RKO (cell line): ENCODE results near the gene MAP1LC3B.
"Not testable (repeated sequence)": the region's sequence is repeated elsewhere in the genome, so short reads cannot be mapped to it uniquely, and the experiment has no call there.

ENCODE experiments used
- DNase-seq: peaks from one replicate; pipeline ENCODE4 v3.0.0-alpha.2; 2016; ENCODE audit warnings: low spot score

MAP1LC3B gene

DNA sequence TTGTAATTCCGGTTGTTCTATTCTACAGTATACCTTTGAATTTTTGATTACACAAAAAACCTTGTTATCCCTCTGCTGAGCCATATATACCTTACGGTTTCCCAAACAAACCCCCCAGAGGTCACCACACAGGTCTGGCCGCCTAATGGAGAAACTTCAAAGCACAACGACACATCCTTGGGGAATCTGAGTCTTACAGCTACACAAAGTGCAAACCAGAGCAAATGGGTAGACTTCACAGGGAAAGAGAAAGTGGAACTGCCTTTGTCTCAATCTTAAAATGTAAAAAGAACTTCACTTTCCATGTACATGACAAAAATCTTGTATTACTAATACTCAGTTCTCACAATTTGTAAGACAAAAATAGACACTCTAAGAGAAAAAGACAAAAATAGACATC lies 11.3 kb upstream of the MAP1LC3B start:
- DNase-seq, result no peak

DNA sequence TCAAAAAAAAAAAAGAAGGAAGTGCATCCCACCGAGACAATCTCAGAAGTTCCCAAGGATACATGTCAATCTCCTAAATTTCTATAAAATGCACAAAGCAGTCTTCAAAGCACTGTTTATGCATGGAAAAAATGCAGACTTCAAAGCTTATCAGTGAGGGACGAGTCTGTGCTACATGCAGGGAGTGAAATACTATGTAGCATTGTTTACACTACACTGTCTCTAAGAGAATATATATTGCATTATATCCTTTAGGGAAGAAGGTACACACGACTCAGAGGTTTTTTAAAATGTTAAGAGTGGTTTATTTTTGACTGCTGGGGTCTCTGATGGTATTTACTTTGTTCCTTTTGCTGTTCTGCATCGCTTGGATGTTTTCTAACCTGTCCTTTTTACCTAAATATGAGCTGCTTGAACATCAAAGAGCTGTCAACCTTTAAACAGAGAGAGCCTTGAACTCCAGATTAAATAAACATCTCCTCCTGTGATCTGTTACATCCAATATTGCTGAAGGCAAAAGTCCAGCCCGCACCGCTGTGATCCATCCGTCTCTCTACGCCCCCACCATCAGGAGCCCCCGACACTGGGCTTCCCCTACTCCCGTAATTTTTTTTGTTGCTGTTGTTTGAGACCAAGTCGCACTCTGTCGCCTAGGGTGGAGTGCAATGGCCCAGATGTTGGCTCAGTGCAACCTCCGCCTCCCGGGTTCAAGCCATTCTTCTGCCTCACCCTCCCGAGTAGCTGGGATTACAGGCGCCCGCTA lies 9.9 kb upstream of the MAP1LC3B start:
- DNase-seq, result no peak

DNA sequence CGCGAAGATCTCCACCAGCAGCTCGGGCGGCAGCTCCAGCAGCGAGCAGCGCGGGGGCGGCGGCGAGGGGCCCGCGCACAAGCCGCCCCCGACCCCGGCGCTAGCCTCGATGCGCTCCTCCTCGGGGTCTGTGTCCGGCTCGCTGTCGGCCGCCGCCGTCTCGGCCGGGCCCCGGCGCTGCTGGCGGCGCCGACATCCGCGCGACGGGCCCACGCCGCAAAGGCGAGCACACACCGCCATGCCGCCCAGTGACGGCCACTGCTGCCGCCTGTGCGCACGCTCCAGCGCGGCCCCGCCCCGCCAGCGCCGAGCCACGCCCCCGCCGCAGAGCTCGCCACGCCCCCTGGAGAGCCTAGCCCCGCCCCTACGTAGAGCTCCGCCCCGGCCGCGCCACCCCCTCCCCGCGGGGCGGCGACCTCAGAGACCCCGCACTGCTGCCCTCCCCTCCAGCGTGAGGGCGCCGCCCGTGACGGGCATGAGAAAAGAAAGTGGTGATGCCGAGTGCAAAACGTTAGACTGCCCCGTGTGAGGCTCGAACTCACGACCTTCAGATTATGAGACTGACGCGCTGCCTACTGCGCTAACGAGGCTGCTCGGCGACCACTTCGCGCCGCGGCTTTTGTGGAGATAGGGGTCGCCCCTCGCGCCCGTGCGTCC lies 8.5 kb upstream of the MAP1LC3B start, which contains the start of gene FBXO31:
Gene FBXO31 (minus strand): TSS at position 272 of the 657 bp plus-strand sequence. CDS start 32 bp downstream, at position 240.
- DNase-seq, result peak; percentile 86

DNA sequence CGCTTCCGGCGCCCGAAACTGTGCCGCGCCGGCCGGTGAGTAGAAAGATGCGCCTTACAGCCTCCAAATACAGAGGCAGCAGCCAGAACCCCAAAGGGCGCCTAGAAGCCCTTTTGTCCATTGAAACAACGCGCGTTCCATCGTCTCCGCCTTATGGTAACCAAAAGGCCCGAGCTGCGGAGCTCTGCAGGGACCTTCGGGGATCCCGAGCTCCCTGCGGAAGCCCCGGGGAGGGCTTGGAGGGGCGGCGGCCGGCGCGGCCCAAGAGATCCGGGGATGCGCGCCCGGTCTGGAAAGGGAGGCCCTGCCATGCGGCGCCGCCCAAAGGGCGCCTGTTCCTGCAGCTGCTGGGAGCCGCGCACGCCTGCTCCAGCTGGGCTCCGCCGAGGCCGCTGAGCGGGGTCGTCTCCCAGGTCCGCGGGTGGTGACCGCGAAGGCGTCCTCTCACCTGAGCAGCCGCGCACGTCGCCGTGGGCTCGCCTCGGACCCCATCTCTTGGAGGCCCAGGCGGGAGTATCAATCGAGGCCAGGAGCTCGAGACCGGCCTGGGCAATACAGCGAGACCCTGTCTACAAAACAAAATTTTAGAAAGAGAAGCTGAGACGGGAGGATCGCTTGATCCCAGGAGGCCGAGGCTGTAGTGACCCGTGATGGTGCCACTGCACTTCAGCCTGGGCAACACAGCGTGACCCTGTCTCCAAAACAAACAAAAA lies 7.8 kb upstream of the MAP1LC3B start:
- peak; percentile 47 for DNase-seq

DNA sequence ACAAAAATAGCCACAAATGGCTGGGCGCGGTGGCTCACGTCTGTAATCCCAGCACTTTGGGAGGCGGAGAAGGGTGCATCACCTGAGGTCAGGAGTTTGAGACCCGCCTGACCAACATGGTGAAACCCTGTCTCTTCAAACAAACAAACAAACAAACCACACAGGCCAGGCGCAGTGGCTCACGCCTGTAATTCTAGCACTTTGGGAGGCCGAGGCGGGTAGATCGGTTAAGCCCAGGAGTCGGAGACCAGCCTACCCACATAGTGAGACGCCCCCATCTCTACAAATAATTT lies 7.3 kb upstream of the MAP1LC3B start:
- not testable (repeated sequence) for DNase-seq

DNA sequence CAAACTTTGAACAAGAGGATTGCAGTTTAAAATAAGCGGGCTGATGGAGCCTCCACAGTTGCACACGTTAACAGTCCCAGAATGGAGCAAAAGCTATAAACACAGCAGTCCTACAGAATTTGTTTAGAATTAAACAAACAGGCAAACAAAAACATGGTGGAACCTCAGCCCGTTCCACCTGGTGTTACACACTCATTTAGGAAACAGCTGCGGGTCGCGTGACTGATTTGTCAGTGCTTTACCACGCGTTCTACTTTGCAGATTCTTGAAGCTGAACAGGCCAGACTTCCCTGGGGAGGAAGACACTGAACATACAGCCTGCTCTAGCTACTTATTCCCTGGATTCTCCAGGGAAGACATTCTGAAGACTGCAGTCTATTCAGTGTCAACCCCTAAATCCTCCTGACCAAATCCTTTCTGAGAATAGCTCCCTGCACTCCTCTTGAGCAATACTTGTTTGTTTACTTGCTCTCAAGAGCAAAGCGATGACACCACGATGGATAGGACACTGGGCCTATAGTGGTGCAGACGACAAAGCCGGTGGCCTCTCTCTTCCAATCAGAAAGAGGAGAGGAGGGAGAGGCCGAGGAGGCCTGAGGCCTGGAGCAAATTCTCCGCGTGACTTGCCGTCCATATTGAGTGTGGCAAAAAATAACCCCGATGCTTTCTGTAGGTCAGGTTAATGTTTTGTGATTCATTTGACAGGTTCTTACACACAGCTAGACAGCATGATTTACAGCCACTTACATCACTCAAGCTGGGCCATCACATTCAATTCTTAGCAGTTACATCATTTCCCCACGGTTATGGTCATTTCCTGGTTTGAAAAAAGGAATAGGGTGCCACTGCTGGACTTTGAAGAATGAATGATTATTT lies 4.0 kb upstream of the MAP1LC3B start:
- peak; percentile 100 for DNase-seq

DNA sequence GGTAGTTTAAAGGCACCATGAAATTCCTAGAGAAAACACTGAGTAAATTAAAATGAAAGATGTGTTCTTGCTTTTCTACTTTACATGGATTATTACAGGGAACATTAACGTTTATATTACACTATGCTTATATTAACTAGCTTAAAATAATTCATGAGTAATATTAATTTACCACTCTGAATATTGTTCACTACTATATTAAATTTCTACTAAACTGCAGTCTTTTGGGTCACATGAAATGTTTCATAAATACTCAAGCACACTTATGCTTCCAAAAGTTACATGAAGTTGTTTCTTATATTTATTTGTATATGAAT lies 3.4 kb upstream of the MAP1LC3B start:
- DNase-seq, result no peak

DNA sequence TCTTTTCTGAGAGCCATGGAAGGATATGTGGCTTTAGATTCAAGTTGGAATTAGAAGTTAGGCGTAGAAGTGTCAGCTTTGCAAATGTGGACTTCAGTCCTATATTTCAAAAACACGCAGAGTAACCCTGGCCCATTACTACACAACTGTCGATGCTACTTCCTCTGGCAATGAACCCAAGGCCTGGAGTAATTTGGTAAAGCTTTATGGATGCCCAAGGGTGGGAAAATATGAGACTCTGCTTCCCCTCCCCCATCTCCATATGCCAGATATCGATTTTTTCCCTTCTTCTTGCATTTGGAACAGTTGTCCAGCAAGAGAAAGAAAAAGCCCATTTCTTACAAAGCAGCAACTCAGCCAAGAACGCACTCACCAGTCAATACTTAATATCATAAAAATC lies 2.9 kb upstream of the MAP1LC3B start:
- DNase-seq, result no peak

DNA sequence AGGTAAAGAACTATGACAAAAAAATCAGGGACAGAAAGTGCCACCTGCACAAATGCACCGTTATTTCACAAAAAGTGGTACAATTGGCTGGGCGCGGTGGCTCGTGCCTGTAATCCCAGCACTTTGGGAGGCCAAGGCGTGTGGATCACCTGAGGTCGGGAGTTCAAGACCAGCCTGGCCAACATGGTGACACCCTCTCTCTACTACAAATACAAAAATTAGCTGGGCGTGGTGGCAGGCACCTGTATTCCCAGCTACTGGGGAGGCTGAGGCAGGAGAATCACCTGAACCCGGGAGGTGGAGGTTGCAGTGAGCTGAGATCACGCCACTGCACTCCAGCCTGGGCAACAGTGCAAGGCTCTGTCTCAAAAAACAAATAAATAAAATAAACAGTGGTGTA lies 2.2 kb upstream of the MAP1LC3B start:
- DNase-seq, result not testable (repeated sequence)

DNA sequence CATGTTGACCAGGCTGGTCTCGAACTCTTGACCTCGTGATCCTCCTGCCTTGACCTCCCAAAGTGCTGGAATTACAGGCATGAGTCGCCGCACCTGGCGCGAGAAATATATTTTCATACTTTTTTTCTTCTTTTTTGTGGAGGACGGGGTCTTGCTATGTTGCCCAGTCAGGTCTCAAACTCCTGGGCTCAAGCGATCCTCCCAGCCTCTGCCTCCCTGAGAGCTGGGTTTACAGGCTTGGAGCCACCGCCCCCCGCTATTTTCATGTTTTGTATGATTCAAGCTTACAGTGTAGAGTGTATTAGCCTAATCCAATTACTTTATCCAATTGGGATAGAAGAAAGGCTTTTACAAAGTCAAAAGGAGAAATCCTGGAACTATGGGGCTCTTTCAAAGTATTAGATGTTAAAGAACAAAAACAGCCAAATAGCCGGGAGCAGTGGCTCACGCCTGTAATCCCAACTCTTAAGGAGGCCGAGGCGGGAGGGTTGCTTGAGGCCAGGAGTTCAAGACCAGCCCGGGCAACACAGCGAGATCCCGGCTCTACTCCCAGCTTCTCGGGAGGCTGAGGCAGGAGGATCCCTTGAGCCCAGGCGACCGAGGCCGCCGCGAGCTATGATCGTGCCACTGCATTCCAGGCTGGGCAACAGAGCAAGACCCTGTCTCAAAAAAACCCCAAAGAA lies 1.4 kb upstream of the MAP1LC3B start:
- DNase-seq, result no peak

DNA sequence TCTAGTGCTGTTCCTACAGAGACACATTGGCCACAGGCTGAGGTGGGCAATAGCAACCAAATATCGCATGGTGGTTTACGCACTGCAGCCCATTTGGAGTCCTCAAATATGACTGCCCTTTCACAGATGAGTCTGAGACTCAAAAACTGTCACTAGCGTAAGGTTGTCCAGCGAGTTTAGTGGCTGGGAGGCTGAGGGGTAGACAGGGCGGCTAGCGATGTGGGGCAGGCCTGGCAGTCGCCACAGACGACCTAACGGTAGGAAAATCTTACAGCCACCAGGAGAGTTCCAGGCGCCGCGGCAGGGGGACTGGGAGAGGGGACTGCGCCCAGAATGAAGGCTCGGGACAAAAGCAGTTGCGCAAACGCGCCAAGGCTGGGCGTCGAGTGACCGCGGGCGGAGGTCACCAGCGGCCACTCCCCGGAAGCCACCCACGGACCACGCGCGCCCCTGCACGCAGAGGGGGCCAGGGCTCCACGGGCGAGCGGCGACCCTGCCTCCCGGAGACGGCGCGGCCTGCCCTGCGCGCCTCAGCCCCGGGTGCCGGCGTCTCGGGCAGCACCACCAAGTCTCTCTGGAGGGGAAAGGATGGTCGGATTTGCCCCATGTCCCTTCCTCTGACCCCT lies 699 bp upstream of the MAP1LC3B start:
- no peak for DNase-seq

DNA sequence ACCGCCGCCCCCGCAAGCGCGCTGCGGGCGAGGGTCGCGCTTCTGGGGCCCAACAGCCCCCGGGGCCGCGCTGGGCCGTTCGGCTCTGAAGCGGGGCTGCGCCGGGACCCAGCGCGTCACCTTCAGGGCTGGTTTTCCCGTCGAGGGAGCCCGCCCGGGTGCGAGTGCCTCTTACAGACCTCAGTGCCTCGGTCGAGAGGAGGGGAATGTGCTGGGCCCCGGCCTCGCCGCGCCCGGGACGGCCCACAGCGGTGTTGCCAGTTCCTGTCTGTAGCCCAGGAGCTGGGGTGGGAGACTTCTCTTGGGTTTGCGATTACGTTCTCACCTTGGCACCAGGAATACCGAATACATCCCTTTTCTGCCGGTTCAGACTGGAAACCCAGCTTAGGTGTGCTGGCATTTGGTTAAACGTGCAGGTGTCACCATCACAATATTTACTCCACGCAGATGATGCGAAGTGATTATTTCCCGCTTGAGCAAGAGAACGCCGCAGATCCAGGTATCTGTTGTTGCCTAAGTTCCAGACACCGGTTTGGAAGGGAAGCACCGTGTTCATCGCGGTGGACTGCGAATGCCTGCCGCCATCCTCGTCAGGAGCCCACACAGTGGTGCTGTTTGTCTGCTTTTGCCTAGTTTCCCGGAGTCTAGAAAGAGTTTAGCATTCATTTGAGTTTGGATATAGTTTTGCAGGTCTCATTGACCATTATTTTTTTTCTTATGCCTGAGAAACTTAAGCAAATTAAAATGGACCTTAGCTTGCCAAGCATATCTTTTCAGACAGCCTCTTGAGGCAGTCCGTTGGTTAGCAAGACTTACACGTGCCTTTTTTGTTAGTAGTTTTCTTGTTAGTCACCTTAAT lies 914 bp downstream of the MAP1LC3B start:
- peak; percentile 81 for DNase-seq

DNA sequence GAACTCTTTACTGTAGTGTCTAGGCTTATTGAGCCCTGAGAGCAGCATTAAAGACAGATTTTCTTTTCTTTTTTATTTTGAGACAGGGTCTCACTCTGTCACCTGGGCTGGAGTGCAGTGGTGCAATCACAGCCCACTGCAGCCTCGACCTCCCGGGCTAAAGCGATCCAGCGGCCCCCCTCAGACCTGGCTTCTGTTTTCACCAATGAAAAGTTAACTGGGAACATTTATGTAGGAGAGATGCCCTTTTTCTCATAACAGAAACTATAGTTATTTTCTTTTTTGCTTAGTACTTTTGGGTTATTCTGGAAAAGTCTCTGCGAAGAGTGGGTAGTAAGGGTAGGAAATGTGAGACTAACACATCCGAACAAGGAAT lies 1.5 kb downstream of the MAP1LC3B start:
- no peak for DNase-seq

DNA sequence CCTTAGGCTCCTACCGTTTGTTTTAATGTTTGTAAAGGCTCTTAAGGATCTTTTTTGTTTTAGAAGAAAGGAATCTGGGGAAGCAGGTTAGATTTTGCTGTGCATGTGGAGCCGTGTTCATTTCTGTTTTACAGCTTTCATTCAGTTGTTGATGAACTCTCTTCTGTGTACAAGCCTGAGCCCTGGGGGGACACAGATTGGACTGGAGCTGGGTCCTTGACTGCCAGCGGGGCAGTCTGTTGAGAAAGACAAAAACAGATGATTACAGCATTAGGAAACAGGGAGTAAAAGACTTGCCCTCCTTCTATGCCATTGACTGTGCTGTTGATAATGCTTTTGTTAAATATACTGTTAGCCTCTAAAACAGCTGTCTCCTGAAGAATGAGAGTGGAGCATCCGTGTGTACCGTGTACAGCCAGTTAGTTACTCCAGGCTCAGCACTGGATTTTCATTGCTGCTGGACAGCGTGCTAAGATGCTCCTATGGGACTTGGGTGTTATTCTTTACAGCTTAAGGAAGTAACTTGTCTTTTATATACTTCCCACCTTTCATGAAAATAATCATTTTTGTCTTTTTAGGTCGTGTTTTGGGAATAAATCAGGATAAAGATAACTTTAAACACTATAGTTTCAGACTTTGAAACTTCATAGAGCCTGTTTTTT lies 3.2 kb downstream of the MAP1LC3B start:
- no peak for DNase-seq

DNA sequence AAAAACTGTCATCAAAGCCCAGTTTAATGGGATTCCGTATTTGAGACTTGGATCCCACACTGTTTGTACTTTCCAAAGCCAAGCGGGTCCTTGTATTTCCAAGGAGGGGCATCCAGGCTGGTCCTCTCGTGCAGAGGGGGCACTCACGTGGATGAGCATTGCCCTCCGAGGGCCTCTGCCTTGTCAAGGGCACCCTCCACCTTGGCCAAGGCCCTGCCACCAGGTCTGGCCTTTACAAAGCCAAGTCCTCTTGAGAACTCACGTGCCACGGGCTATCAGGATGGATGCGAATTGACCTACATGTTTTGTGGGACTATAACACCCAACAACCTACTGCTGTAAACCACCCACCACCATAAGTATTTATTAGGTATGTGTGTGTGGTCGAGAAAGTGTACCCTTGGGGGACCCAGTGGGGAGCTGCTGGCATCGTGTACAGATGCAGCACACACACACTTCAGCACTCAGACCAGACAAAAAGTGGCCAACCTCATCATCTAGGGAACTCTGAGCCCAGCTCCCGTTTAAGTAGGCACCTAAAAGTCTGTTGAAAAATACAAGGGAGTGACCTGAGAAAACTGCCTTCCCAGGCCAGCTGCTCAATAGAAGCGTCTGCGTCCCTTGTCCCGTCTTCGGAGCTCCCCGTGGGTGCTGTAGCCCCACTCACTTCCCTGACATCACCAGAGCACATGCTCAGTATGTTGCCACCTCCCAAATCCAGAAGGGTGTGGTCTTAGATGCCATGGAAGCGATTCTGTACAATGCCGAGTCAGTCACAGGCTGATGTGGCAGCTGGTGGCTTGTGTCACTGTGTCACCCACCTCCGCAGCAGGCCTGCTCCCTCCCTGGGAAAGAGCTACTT lies 12.9 kb downstream of the MAP1LC3B start:
- DNase-seq, result no peak

DNA sequence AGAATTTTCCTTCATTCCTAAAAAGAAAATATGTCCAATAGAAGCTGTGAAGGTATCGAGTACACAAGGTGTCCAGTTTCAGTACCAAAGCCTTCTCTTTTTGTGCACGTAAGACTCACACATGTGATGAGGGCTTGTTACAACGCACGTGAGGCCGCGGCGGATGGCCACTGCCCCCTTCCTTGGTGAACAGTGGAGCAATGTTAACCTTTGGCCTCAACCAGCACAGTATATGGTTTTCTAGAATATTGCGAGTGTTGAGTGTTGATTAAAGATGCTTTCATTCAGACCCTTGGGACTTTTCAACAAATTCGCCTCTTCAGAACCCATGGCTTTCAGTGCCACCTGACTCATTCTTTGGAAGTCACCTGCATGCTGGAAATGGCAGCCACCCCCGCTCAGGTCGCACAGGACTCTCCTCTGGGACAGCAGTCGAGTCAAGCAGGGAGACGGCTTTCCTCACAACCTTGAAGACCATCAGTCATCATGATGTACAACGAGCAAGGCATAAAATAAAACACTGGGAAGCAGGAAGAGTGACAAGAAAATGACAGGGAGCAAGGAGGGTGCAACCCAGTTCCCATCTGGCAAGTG lies 14.5 kb downstream of the MAP1LC3B start:
- no peak for DNase-seq

DNA sequence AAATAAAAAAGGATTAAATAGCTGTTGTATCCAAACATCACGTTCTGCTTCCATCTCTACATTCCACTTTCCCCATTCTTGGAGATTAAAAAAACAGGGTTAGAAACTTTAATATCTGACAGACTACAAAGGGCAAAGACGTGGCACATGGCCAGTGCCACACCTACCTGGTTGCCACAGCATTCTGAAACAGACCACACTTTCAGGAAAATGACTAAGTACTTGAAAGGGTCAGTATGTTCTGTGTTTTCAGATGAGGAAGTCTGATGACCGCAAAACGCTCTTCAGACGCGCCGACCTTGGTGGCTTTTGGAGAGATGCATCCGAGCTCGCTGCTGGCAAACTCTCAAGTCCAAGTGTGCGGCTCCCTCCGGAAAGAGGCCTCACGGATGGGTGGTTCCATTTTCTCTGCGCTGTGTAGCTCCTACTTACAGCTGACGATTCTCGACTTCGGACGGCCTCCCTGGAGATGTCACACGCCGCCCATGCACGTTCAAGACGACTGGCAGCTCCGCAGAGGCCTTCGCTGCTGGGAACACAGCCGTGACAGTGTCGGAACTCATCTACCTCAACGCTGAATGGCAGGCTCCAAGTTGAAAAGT lies 15.5 kb downstream of the MAP1LC3B start:
- DNase-seq, result no peak

DNA sequence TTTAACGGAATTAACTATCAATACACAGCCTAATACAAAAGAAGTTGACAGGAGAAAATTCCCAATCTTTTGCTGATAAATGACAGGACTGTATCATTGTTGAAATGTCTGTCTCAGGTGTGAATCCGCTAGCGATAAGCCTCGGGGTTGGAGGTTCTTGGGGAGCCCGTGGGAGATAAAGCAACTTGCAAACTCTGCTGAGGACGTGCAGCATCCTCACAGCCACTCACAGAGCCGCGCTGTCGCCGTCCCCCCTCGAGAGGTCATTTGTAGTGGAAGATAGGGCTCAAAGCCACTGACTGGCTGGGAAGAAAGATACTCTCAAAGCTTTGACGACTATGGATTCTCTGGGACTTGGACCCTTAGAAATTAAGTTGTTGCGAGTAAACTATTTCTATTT lies 17.0 kb downstream of the MAP1LC3B start:
- no peak for DNase-seq
